Measurements from ENCODE around the gene RALGPS1. TPM values are rescaled to one million over a fixed set of nuclear protein-coding genes. Genes with fewer than 3 reads are reported as not detected.

RALGPS1 gene
- total and polyA plus RNA-seq, 2 of the 8 experiments (the other 6 are each of a cell fraction or from before 2014, with no cell fraction given) = 20.0 to 23.5 TPM

GRCh38 chr9:127136081-127136879 is 221.7 kb downstream of the RALGPS1 start:
- H3K27ac ChIP-seq (ENCODE audit: low read depth, low read length) = no peak overlapping the region
- no peak overlapping the region for H2BK12ac ChIP-seq (ENCODE audit: low read depth, low read length)
- H2BK20ac ChIP-seq (ENCODE audit: low read length) = no peak overlapping the region
- 0 out of 2 replicates have a peak overlapping the region, but pooled peaks have one; percentile 8 for H2BK15ac ChIP-seq (ENCODE audit: low read length)
- H3K9me3 ChIP-seq (ENCODE audit: insufficient read depth in 2 of 2, low read depth in 1 of 2, low read length in 1 of 2) = no peaks in the 10 kb centered on the region
- POLR2A ChIA-PET (ENCODE audit: partially characterized antibody) = interaction anchor here (1.1 to 2.1 kb wide), 2 partner anchors 13 to 23 kb away, joined by 4 to 7 read pairs; no protein-coding TSS in a partner anchor
- no peaks in the 10 kb centered on the region; a peak in 2 of 7 replicates for H3K27me3 ChIP-seq (replicated peaks in 1 of 4; ENCODE audit: control insufficient read depth in 3 of 4, extremely low read depth in 1 of 4, insufficient read depth in 3 of 4, low read length in 3 of 4)
- no peaks in the 10 kb centered on the region for H3K79me2 ChIP-seq (ENCODE audit: control insufficient read depth in 1 of 2, insufficient read depth in 2 of 2, low read length in 2 of 2)
- H3K4me1 ChIP-seq (replicated peaks in 1 of 4; ENCODE audit: control insufficient read depth in 3 of 4, insufficient read depth in 4 of 4, low read length in 3 of 4) = peaks cover 7 to 15% (median 11%) of the 10 kb centered on the region in 4 experiments
- TF ChIP-seq SP1 (IDR thresholded peaks at IDR 0.05; ENCODE audit: low read depth, low read length) = no peak
- no peak for TF ChIP-seq GTF2F1 (IDR thresholded peaks at IDR 0.05; ENCODE audit: borderline replicate concordance, low read depth, low read length)
- TF ChIP-seq SUZ12 (IDR thresholded peaks at IDR 0.05; ENCODE audit: low read length) = no peak
- TF ChIP-seq YY1 (IDR thresholded peaks at IDR 0.05; ENCODE audit: low read depth, low read length) = no peak
- H2AFZ ChIP-seq (ENCODE audit: low read length) = no peak overlapping the region
- no peak overlapping the region for H2AK5ac ChIP-seq (ENCODE audit: low read depth, low read length)
- FAIRE-seq = no peak
- H3K4me3 ChIP-seq (ENCODE audit: extremely low read depth in 1 of 4, insufficient read depth in 2 of 4, low read depth in 3 of 4, low read length in 4 of 4) = no peak overlapping the region
- peak overlapping the region; percentile 60; the same call in 1 of the 2 replicates for H4K8ac ChIP-seq (ENCODE audit: extremely low read depth, insufficient read depth, low read length)
- no peaks in the 10 kb centered on the region for H3K23me2 ChIP-seq (ENCODE audit: low read depth, low read length)
- CTCF ChIA-PET (ENCODE audit: partially characterized antibody) = interaction anchor here (0.6 to 2.4 kb wide), 11 partner anchors 10 to 354 kb away, joined by 3 to 8 read pairs (median 4); no protein-coding TSS in a partner anchor
- no peak for DNase-seq (ENCODE audit: low read depth in 1 of 2, low spot score in 2 of 2)
- H2BK5ac ChIP-seq (ENCODE audit: low read depth, low read length) = no peak overlapping the region
- no peaks in the 10 kb centered on the region for H3K79me1 ChIP-seq (ENCODE audit: low read depth, low read length)
- no peak overlapping the region for H3K18ac ChIP-seq (ENCODE audit: extremely low read depth, low read length)
- H3K56ac ChIP-seq (replicated peaks; ENCODE audit: insufficient read length, low read depth, low read length) = no peak overlapping the region
- H3K36me3 ChIP-seq (ENCODE audit: control insufficient read depth in 2 of 4, insufficient read depth in 4 of 4, low read length in 3 of 4) = no peaks in the 10 kb centered on the region
- H3K4me2 ChIP-seq (ENCODE audit: insufficient read depth in 1 of 2, low read depth in 2 of 2, low read length in 2 of 2) = no peak overlapping the region
- WGBS, 2 experiments (ENCODE audit: extremely low coverage in 1 of 2, insufficient coverage in 1 of 2, insufficient read length in 1 of 2, insufficient replicate concordance in 2 of 2, low coverage in 1 of 2, low lambda C conversion rate in 2 of 2, missing lambda C conversion rate in 1 of 2) = 83% methylated on average over 8 of the region's 8 CpGs; no CpG with 5 or more reads in 1 of the 2 experiments
- no peak overlapping the region for H3K4ac ChIP-seq (replicated peaks; ENCODE audit: insufficient read length, low read depth, low read length)
- no peak overlapping the region for H3K14ac ChIP-seq (ENCODE audit: insufficient read length)
- H4K20me1 ChIP-seq (replicated peaks in 1 of 2; ENCODE audit: control insufficient read depth in 1 of 2, insufficient read depth in 2 of 2, low read length in 2 of 2) = peaks cover 0 to 3% of the 10 kb centered on the region in 2 experiments
- H3K23ac ChIP-seq (ENCODE audit: insufficient read length) = no peak overlapping the region
- no peak overlapping the region for H2BK120ac ChIP-seq (replicated peaks; ENCODE audit: low read depth, low read length)
- no peak overlapping the region for H4K5ac ChIP-seq (ENCODE audit: insufficient read length, low read depth, low read length)
- H3K9ac ChIP-seq (replicated peaks in 1 of 4; ENCODE audit: extremely low read depth in 1 of 4, low read depth in 3 of 4, low read length in 3 of 4) = no peak overlapping the region
- no peak overlapping the region for H4K91ac ChIP-seq (replicated peaks; ENCODE audit: insufficient read length, low read length)

All from H1 (cell line).